Thyroid gland (tissue), 4 donors: ENCODE measurements around the gene ST8SIA2.

ENCODE experiments used
- POLR2A ChIP-seq, 2 donors: fragments of 450-650 bp; IDR thresholded peaks; one replicate each; pipeline ENCODE4 v1.6.1; 2017; ENCODE audit warnings: antibody characterized with exemption in 2 of 2, mild to moderate bottlenecking in 2 of 2, moderate library complexity in 1 of 2
- TF ChIP-seq, protein P1 (sequence below), 6 experiments: fragments of 200-600 bp in 3 of 6; fragments of 450-650 bp in 3 of 6; sonication (generic) in 3 of 6; IDR thresholded peaks; one replicate each; pipeline ENCODE4 v1.5.1; 2016 to 2019; ENCODE audit warnings: antibody characterized with exemption in 6 of 6, mild to moderate bottlenecking in 2 of 6, inconsistent platforms in 1 of 6, moderate library complexity in 1 of 6

DNA sequence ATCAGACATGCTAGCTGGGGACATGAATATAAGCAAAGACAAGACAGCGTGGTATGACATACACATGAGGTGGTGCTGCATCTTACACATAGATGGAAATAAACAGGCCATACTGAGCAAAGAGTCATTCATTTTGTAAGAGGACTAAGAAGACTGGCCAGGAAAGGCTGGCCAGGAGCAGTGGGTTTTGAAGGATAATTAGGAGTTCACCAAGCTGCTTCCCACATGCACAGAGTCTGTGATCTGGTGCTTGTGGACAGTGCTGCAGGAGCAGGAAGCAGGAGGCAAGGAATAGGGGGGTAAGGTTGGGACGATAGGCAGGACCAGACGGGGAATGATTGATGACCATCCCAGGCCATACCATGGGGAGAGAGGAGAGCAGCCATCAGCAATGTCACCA, 41.5 kb downstream of the ST8SIA2 start:
- TF ChIP-seq, protein P1, sequence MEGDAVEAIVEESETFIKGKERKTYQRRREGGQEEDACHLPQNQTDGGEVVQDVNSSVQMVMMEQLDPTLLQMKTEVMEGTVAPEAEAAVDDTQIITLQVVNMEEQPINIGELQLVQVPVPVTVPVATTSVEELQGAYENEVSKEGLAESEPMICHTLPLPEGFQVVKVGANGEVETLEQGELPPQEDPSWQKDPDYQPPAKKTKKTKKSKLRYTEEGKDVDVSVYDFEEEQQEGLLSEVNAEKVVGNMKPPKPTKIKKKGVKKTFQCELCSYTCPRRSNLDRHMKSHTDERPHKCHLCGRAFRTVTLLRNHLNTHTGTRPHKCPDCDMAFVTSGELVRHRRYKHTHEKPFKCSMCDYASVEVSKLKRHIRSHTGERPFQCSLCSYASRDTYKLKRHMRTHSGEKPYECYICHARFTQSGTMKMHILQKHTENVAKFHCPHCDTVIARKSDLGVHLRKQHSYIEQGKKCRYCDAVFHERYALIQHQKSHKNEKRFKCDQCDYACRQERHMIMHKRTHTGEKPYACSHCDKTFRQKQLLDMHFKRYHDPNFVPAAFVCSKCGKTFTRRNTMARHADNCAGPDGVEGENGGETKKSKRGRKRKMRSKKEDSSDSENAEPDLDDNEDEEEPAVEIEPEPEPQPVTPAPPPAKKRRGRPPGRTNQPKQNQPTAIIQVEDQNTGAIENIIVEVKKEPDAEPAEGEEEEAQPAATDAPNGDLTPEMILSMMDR (IDR thresholded peaks at IDR 0.05) = no peak
- no peak for TF ChIP-seq POLR2A (IDR thresholded peaks at IDR 0.05)
